Ascending aorta (tissue), 2 donors: Measurements from ENCODE around the gene LRIG3. TPM values are rescaled to one million over a fixed set of nuclear protein-coding genes. Genes with fewer than 3 reads are reported as not detected.

ENCODE experiments used
- DNase-seq, 2 donors: peaks; one replicate each; pipeline ENCODE4 v3.0.0-alpha.2; 2019; ENCODE audit warnings: low spot score in 2 of 2
- H3K27ac ChIP-seq, 2 donors: fragments of 200-600 bp; sonication (generic); one replicate each; pipeline ENCODE4 v1.5.1; 2016 to 2017; ENCODE audit warnings: mild to moderate bottlenecking in 1 of 2
- H3K27me3 ChIP-seq: fragments of 200-600 bp; sonication (generic); one replicate; pipeline ENCODE4 v1.5.1; 2017
- H3K36me3 ChIP-seq, 2 donors: fragments of 200-600 bp; sonication (generic); one replicate each; pipeline ENCODE4 v1.5.1; 2016
- H3K4me1 ChIP-seq, 2 donors: fragments of 200-600 bp; sonication (generic); one replicate each; pipeline ENCODE4 v1.5.1; 2016 to 2017; ENCODE audit warnings: mild to moderate bottlenecking in 1 of 2
- H3K4me3 ChIP-seq, 2 donors: fragments of 200-600 bp; sonication (generic); one replicate each; pipeline ENCODE4 v1.5.1; 2016 to 2017; ENCODE audit warnings: mild to moderate bottlenecking in 1 of 2
- H3K9me3 ChIP-seq, 2 donors: fragments of 200-600 bp; sonication (generic); one replicate each; pipeline ENCODE4 v1.5.1; 2016
- CTCF ChIP-seq, 3 experiments: fragments of 200-600 bp in 2 of 3; fragments of 450-650 bp in 1 of 3; sonication (generic) in 2 of 3; IDR thresholded peaks; one replicate each; pipeline ENCODE4 v1.5.1; 2016 to 2019; ENCODE audit warnings: antibody characterized with exemption in 3 of 3, mild to moderate bottlenecking in 1 of 3, moderate library complexity in 1 of 3
- intact Hi-C: fragments of 100-400 bp; cut with DNase I; formaldehyde crosslinking; loops from one replicate; pipeline ENCODE4 v1.15.1; 2023
- total RNA-seq: library from RNA; depleted of rRNA; stranded (reverse); fragments of >200 nt; gene quantifications from one replicate; pipeline ENCODE4 v1.1.0, GENCODE V29; 2016

The LRIG3 gene
- total RNA-seq, 1 donor from 2014 or later = 12.3 TPM

DNA sequence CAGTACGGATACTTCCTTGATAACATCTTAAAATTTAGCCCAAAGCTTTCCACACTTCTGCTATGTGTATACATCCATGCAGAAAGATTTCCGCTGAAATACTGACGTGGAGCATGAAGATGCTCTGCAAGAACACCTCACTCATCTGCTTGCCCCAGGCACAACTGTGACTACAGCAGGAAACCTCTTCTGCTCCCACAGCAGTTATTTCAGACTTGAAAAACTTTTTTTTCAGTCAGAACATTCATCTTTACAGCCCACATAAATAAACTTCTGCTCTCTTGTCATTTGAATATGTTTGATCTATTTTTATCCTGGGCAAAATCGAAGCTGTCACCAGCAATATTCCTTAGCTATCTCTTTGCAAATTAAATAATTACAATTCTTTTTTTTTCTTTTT, 6.8 kb upstream of the LRIG3 start:
- H3K4me3 ChIP-seq = no peak overlapping the region
- H3K9me3 ChIP-seq = no peaks in the 10 kb centered on the region
- TF ChIP-seq CTCF (IDR thresholded peaks at IDR 0.05) = no peak
- H3K27me3 ChIP-seq = no peaks in the 10 kb centered on the region
- no peak overlapping the region for H3K27ac ChIP-seq
- no peaks in the 10 kb centered on the region for H3K36me3 ChIP-seq
- no peaks in the 10 kb centered on the region for H3K4me1 ChIP-seq
- intact Hi-C loops = loop anchor here (10.0 kb wide), 1 partner anchor 502 kb away; no protein-coding TSS in a partner anchor
- DNase-seq = no peak

- Histone ChIP-seq H3K27ac (no peak overlapping the region), H3K9me3 (no peaks in the 10 kb centered on the region), H3K27me3 (no peaks in the 10 kb centered on the region), H3K36me3 (no peaks in the 10 kb centered on the region), H3K4me1 (no peaks in the 10 kb centered on the region), H3K4me3 (no peak overlapping the region)
- TF ChIP-seq CTCF (IDR thresholded peaks at IDR 0.05) = no peak
- DNase-seq = no peak
- intact Hi-C loops = loop anchor here (10.0 kb wide), 1 partner anchor 502 kb away; no protein-coding TSS in a partner anchor
Observed at GRCh38 chr12:58926586-58926985, 6.3 kb upstream of the LRIG3 start.

- no peak overlapping the region for H3K27ac ChIP-seq
- intact Hi-C loops = loop anchor here (10.0 kb wide), 1 partner anchor 501 kb away; no protein-coding TSS in a partner anchor
- TF ChIP-seq CTCF (IDR thresholded peaks at IDR 0.05) = no peak
Observed at GRCh38 chr12:58925751-58926150, 5.4 kb upstream of the LRIG3 start.

DNA sequence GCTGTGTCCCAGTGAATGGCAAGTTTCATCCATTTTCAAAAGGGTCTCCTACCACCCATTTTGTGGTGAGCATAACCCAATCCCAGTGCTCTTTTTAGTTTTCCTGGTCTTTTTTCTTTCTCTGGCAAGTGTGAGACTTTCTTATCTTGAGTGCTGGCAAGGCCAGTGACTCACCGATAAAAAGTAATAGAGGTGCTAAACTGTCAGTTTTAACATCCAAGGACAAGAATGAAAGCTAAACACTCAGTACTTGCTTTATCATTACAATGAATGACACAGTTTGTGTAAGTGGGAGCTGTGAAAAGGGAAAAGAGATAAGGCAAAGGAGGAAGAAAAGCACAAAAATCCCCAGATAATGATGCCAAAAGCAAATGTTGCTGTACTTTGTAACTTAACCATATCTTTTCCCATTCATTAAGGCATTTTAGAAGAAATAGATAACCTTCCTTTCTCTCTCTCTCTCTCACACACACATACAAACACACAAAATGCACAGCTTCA, 4.9 kb upstream of the LRIG3 start:
- no peak for DNase-seq
- Histone ChIP-seq H3K9me3 (no peaks in the 10 kb centered on the region), H3K27ac (no peak overlapping the region), H3K36me3 (no peaks in the 10 kb centered on the region), H3K4me3 (no peak overlapping the region), H3K27me3 (no peaks in the 10 kb centered on the region), H3K4me1 (peaks cover 0 to 5% of the 10 kb centered on the region in 2 donors)
- no peak for TF ChIP-seq CTCF (IDR thresholded peaks at IDR 0.05)
- intact Hi-C loops = loop anchor here (10.0 kb wide), 1 partner anchor 500 kb away; no protein-coding TSS in a partner anchor

More at GRCh38 chr12:58925751-58926150, 5.4 kb upstream of the LRIG3 start:
- Histone ChIP-seq H3K36me3 (no peaks in the 10 kb centered on the region), H3K27me3 (no peaks in the 10 kb centered on the region), H3K4me1 (peaks cover 0 to 5% of the 10 kb centered on the region in 2 donors), H3K4me3 (no peak overlapping the region), H3K9me3 (no peaks in the 10 kb centered on the region)
- no peak for DNase-seq

GRCh38 chr12:58924652-58925051, 4.3 kb upstream of the LRIG3 start:
- H3K27ac ChIP-seq = no peak overlapping the region
- no peak for DNase-seq
- no peaks in the 10 kb centered on the region for H3K36me3 ChIP-seq
- H3K27me3 ChIP-seq = no peaks in the 10 kb centered on the region
- no peaks in the 10 kb centered on the region for H3K9me3 ChIP-seq
- peaks cover 0 to 5% of the 10 kb centered on the region in 2 donors for H3K4me1 ChIP-seq
- no peak overlapping the region for H3K4me3 ChIP-seq
- no peak for TF ChIP-seq CTCF (IDR thresholded peaks at IDR 0.05)
- intact Hi-C loops = loop anchor here (10.0 kb wide), 1 partner anchor 500 kb away; no protein-coding TSS in a partner anchor
